Measurements from ENCODE around the gene TRIML1. TPM values are rescaled to one million over a fixed set of nuclear protein-coding genes. Genes with fewer than 3 reads are reported as not detected.

The TRIML1 gene
- total and polyA plus RNA-seq, 12 donors = not detected

GRCh38 chr4:188143731-188144130 lies 4.5 kb downstream of the TRIML1 start:
- intact Hi-C loops (cut with DNase I) = no loop called here
- H3K4me3 ChIP-seq = no peak overlapping the region
- H3K27ac ChIP-seq = no peak overlapping the region
- no peaks in the 10 kb centered on the region for H3K4me1 ChIP-seq
- 55 to 64% methylated on average over 11 of the region's 11 CpGs for WGBS, 2 donors
- no peak for TF ChIP-seq CTCF (IDR thresholded peaks at IDR 0.05)
- ATAC-seq (no peak), DNase-seq (no peak)
- no peaks in the 10 kb centered on the region for H3K36me3 ChIP-seq
- H3K27me3 ChIP-seq = no peaks in the 10 kb centered on the region
- H3K9me3 ChIP-seq = peaks cover 0 to 16% (median 0%) of the 10 kb centered on the region in 11 donors

GRCh38 chr4:188145601-188146000 lies 6.4 kb downstream of the TRIML1 start:
- no peaks in the 10 kb centered on the region for H3K36me3 ChIP-seq
- no peaks in the 10 kb centered on the region for H3K27me3 ChIP-seq
- H3K4me1 ChIP-seq = no peaks in the 10 kb centered on the region
- TF ChIP-seq CTCF (IDR thresholded peaks at IDR 0.05) = no peak
- DNase-seq = no peak
- peaks cover 0 to 25% (median 0%) of the 10 kb centered on the region in 11 donors for H3K9me3 ChIP-seq
- WGBS, 2 donors = 81 to 82% methylated on average over 10 of the region's 10 CpGs
- H3K27ac ChIP-seq = no peak overlapping the region
- intact Hi-C loops (cut with DNase I) = no loop called here
- no peak overlapping the region for H3K4me3 ChIP-seq
- ATAC-seq = no peak

GRCh38 chr4:188146618-188147017 lies 7.4 kb downstream of the TRIML1 start:
- no peak overlapping the region for H3K4me3 ChIP-seq
- no peak for TF ChIP-seq CTCF (IDR thresholded peaks at IDR 0.05)
- intact Hi-C loops (cut with DNase I) = no loop called here
- H3K27ac ChIP-seq = no peak overlapping the region
- ATAC-seq = no peak
- no peak for DNase-seq
- H3K27me3 ChIP-seq = no peaks in the 10 kb centered on the region
- no peaks in the 10 kb centered on the region for H3K4me1 ChIP-seq
- H3K9me3 ChIP-seq = peaks cover 0 to 25% (median 0%) of the 10 kb centered on the region in 11 donors
- no peaks in the 10 kb centered on the region for H3K36me3 ChIP-seq
- WGBS, 2 donors = 54 to 68% methylated on average over 11 of the region's 11 CpGs

GRCh38 chr4:188147176-188147575 lies 7.9 kb downstream of the TRIML1 start:
- Histone ChIP-seq H3K36me3 (no peaks in the 10 kb centered on the region), H3K27ac (no peak overlapping the region), H3K4me3 (no peak overlapping the region), H3K4me1 (no peaks in the 10 kb centered on the region), H3K27me3 (no peaks in the 10 kb centered on the region), H3K9me3 (peaks cover 0 to 25% (median 0%) of the 10 kb centered on the region in 11 donors)
- ATAC-seq (no peak), DNase-seq (no peak)
- intact Hi-C loops (cut with DNase I) = no loop called here
- 89 to 92% methylated on average over 11 of the region's 11 CpGs for WGBS, 2 donors
- TF ChIP-seq CTCF (IDR thresholded peaks at IDR 0.05) = no peak
